PC-9 (cell line): ENCODE data around the gene ZBTB21.

Experiments used
- CTCF ChIP-seq: fragments of 200-600 bp; sonication (generic); conservative IDR thresholded peaks from 2 replicates; pipeline ENCODE4 v1.6.1; 2017; ENCODE audit warnings: mixed run types, antibody characterized with exemption, mild to moderate bottlenecking, moderate library complexity
- EZH2 ChIP-seq: fragments of 200-600 bp; sonication (generic); IDR thresholded peaks from 2 replicates; pipeline ENCODE4 v1.8.0; 2017; ENCODE audit warnings: antibody characterized with exemption, low read depth

- TF ChIP-seq EZH2 (no peak), CTCF (no peak)
Observed at GRCh38 chr21:41965461-41966013, 44.6 kb downstream of the ZBTB21 start.
